ENCODE results near the gene CLEC20A.
A peak's percentile ranks its signal among the peaks of the same experiment; 100 is the strongest.

CLEC20A gene

DNA sequence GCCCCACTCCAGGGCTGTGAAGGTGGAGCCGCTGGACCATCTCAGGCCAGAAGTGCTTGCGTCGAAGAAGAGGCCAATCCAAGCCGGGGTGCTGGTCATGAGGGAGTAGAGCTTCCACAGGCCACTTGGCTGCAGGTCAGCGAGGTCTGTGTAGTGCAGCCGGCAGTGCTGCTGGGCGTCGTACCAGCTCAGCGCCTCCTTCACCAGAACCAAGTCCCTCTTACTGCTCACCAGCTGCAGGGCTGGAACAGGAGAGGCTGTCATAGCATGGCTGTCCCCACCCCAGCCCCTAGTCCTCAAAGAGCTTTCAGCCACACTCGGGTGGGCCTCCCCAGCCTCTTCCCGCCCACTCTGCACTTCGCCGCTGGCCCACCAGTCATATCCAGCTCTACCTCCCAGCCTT lies 2.2 kb downstream of the CLEC20A start:
- H3K9ac ChIP-seq (ENCODE audit: low read length): no peak overlapping the region
- no peaks in the 10 kb centered on the region for H3K36me3 ChIP-seq (ENCODE audit: control insufficient read depth, insufficient read depth, low read length)
- no peak overlapping the region for H3K4me3 ChIP-seq (ENCODE audit: low read length)
- peaks cover 6% of the 10 kb centered on the region for H3K4me1 ChIP-seq (ENCODE audit: control insufficient read depth, insufficient read depth, low read length)
- H3K27me3 ChIP-seq (ENCODE audit: control insufficient read depth, insufficient read depth, low read length): no peaks in the 10 kb centered on the region
- H3K9me3 ChIP-seq (ENCODE audit: control insufficient read depth, low read length): no peaks in the 10 kb centered on the region

DNA sequence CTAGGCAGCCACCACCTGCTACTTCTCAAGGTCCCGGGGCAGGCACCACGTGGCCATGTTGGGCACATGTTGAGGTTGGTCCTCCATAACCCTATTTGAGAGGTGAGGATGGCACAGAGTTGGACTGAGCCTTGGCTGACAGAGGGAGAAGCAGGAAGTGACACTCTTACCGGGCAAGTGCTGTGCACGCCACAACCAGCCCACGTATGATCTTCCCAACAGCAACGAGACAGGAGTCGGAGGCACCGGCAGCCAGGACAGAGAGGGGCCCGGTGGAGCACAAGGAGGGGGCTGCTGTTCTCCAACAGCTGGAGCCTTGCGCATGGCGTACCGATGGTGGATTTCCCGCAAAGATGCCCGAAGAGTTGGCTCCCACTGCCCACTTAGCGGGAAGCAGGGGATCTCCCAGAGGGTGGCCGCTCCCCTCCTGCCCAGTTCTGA lies 3.4 kb downstream of the CLEC20A start:
- H3K4me1 ChIP-seq (ENCODE audit: control insufficient read depth, insufficient read depth, low read length): no peaks in the 10 kb centered on the region
- no peak overlapping the region for H3K4me3 ChIP-seq (ENCODE audit: low read length)
- no peaks in the 10 kb centered on the region for H3K9me3 ChIP-seq (ENCODE audit: control insufficient read depth, low read length)
- no peaks in the 10 kb centered on the region for H3K36me3 ChIP-seq (ENCODE audit: control insufficient read depth, insufficient read depth, low read length)
- H3K9ac ChIP-seq (ENCODE audit: low read length): no peak overlapping the region
- H3K27me3 ChIP-seq (ENCODE audit: control insufficient read depth, insufficient read depth, low read length): no peaks in the 10 kb centered on the region

DNA sequence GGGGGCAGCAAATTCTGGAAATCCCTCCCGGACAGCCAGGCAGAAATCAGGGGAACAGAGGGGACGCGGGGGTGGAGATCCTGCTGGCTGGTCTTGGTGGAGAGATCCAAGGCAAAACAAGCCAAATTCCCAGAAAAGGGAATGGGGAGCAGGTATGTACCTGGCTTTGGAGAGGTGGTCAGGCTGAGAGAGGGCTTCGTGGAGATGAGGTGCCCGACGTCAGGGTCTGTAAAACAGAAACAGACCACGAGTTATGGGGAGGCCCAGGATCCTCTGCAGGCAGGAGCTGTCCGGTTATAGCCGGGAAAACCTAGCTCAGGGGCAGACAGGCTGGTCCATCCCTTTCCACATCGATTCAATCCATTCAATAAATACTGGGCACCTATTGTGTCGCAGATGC lies 4.4 kb downstream of the CLEC20A start:
- no peak overlapping the region for H3K9ac ChIP-seq (ENCODE audit: low read length)
- no peaks in the 10 kb centered on the region for H3K9me3 ChIP-seq (ENCODE audit: control insufficient read depth, low read length)
- no peaks in the 10 kb centered on the region for H3K36me3 ChIP-seq (ENCODE audit: control insufficient read depth, insufficient read depth, low read length)
- H3K4me1 ChIP-seq (ENCODE audit: control insufficient read depth, insufficient read depth, low read length): peaks cover 3% of the 10 kb centered on the region
- H3K4me3 ChIP-seq (ENCODE audit: low read length): no peak overlapping the region
- peaks cover 2% of the 10 kb centered on the region for H3K27me3 ChIP-seq (ENCODE audit: control insufficient read depth, insufficient read depth, low read length)

DNA sequence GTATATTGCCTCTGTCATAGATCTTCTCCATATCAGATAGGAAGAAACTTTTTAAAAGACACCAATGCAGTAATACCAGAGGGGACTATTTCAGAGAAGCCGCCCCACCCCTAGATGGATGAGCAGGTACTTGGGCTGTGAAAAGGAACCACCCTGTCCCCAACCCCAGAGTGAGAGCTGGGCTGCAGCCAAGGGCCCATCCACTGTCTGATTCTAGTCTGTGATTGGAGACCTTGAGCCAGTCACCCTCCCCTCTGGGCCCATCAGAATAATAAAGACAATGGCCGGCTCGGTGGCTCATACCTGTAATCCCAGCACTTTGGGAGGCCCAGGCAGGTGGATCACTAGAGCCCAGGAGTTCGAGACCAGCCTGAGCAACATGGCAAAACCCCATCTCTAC lies 5.0 kb downstream of the CLEC20A start:
- no peaks in the 10 kb centered on the region for H3K9me3 ChIP-seq (ENCODE audit: control insufficient read depth, low read length)

DNA sequence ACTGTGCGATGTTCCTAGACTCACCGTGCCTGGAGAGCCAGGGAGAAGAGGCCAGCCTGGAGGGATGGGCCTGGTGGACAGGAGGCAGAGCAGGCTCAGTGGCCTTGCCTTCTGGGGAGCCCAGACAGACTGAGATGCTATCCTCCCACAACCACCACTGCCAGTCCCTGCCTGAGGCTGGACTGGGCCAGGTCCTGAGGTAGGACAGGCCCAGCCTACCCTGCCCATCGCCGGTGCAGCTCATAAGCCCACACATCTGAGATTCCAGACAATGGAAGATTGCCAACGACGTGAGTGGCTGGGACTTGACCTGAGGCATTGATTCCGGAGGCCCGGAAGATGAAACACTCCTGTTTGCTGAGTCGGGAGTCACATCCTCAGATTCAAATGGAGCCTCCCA lies 5.8 kb downstream of the CLEC20A start:
- Histone ChIP-seq H3K36me3 (ENCODE audit: control insufficient read depth, insufficient read depth, low read length) (no peaks in the 10 kb centered on the region), H3K4me3 (ENCODE audit: low read length) (no peak overlapping the region), H3K9ac (ENCODE audit: low read length) (no peak overlapping the region), H3K9me3 (ENCODE audit: control insufficient read depth, low read length) (no peaks in the 10 kb centered on the region), H3K27me3 (ENCODE audit: control insufficient read depth, insufficient read depth, low read length) (peaks cover 11% of the 10 kb centered on the region), H3K4me1 (ENCODE audit: control insufficient read depth, insufficient read depth, low read length) (peaks cover 14% of the 10 kb centered on the region)

More for the DNA sequence above, 5.0 kb downstream of the CLEC20A start:
- peaks cover 8% of the 10 kb centered on the region for H3K27me3 ChIP-seq (ENCODE audit: control insufficient read depth, insufficient read depth, low read length)
- no peak overlapping the region for H3K4me3 ChIP-seq (ENCODE audit: low read length)
- no peak overlapping the region for H3K9ac ChIP-seq (ENCODE audit: low read length)
- H3K36me3 ChIP-seq (ENCODE audit: control insufficient read depth, insufficient read depth, low read length): no peaks in the 10 kb centered on the region
- H3K4me1 ChIP-seq (ENCODE audit: control insufficient read depth, insufficient read depth, low read length): peaks cover 9% of the 10 kb centered on the region

DNA sequence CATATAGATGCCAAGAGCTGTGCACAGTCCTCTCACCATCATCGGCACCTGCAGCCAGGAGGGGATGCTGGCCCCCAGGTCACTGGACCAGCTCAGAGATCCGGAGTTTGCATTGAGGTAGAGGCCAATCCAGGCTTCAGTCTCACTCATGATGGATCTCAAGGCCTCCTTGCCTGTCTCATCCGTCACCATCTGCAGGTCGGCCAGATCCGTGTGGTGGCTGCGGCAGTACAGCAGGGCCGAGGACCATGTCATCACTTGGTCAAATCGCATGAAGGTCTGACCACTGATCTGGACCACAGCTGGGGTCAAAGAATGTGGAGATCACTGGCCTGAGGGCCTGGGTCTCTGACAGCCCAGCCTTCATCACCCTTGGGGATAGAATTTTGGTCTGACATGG lies 6.6 kb downstream of the CLEC20A start:
- Histone ChIP-seq H3K9ac (ENCODE audit: low read length) (no peak overlapping the region), H3K27me3 (ENCODE audit: control insufficient read depth, insufficient read depth, low read length) (peaks cover 11% of the 10 kb centered on the region), H3K9me3 (ENCODE audit: control insufficient read depth, low read length) (no peaks in the 10 kb centered on the region), H3K4me1 (ENCODE audit: control insufficient read depth, insufficient read depth, low read length) (peaks cover 14% of the 10 kb centered on the region), H3K4me3 (ENCODE audit: low read length) (no peak overlapping the region), H3K36me3 (ENCODE audit: control insufficient read depth, insufficient read depth, low read length) (no peaks in the 10 kb centered on the region)

DNA sequence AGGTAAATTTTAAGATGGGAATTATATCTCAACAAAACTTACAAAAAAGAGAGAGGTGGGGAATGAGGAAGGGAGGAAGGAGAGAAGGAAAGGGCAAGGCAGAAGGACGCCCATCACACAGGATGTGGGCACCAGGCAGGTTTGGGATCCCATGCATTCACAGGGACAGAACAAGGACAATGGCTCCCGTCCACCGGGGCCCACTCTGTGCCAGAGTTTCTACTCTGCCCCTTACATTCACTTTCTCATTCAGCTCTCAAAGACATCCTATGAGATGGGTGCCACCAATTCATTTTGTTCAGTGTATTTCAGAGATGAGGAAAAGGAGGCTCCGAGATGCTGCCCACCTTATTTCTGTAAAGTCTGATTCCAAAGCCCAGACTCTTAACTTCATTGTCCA lies 7.4 kb downstream of the CLEC20A start:
- Histone ChIP-seq H3K9me3 (ENCODE audit: control insufficient read depth, low read length) (no peaks in the 10 kb centered on the region), H3K27me3 (ENCODE audit: control insufficient read depth, insufficient read depth, low read length) (peaks cover 11% of the 10 kb centered on the region), H3K9ac (ENCODE audit: low read length) (no peak overlapping the region), H3K36me3 (ENCODE audit: control insufficient read depth, insufficient read depth, low read length) (no peaks in the 10 kb centered on the region), H3K4me1 (ENCODE audit: control insufficient read depth, insufficient read depth, low read length) (peaks cover 14% of the 10 kb centered on the region), H3K4me3 (ENCODE audit: low read length) (no peak overlapping the region)

DNA sequence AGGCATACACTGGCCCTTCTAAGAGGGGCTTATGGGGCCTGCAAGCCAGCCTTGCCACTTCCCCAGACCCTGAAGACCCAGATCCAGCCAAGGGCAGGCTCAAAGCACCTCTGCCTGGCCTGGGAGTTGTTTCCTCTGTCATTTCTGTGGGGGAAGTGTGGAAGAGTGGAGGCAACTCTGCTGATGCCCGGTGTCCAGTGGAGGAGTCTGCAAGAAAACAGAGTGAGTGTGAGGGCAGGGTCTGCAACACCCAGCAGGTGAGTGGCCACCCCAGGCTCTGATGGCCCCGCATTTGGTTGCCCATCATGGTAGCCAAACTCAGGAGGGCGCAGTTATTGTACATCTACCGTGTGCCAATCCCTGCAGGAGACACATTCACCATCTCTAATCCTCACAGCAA lies 8.4 kb downstream of the CLEC20A start:
- Histone ChIP-seq H3K4me3 (ENCODE audit: low read length) (no peak overlapping the region), H3K4me1 (ENCODE audit: control insufficient read depth, insufficient read depth, low read length) (peaks cover 14% of the 10 kb centered on the region), H3K9me3 (ENCODE audit: control insufficient read depth, low read length) (no peaks in the 10 kb centered on the region), H3K36me3 (ENCODE audit: control insufficient read depth, insufficient read depth, low read length) (no peaks in the 10 kb centered on the region), H3K9ac (ENCODE audit: low read length) (no peak overlapping the region), H3K27me3 (ENCODE audit: control insufficient read depth, insufficient read depth, low read length) (peaks cover 11% of the 10 kb centered on the region)

DNA sequence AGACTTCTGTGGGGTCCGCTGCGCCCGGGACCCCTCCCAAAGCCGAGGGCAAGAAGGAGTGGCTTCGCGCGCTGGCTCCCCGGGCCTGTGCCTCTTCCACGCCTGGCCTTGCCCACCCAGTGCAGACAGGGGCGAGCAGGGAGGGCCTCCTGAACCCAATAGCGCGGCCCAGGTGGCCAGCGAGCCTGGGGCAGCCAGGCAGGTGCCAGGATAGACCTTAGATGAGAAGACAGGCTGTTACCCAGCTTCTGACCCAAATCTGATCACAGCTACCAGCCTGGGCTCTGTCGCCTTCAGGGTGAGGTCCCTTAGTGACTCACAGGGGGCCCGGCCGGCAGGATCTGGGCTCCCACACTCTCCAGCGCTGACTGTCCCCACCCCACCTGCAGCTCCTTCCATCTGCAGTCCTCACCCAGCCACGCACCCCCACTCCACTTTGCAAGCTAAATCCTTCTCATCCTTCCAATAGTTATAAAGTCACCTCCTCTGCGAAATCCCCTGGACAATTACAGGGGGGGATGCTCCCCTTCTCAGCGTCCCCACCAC lies 9.6 kb downstream of the CLEC20A start:
- no peaks in the 10 kb centered on the region for H3K9me3 ChIP-seq (ENCODE audit: control insufficient read depth, low read length)
- H3K4me3 ChIP-seq (ENCODE audit: low read length): no peak overlapping the region
- peaks cover 14% of the 10 kb centered on the region for H3K4me1 ChIP-seq (ENCODE audit: control insufficient read depth, insufficient read depth, low read length)
- H3K27me3 ChIP-seq (ENCODE audit: control insufficient read depth, insufficient read depth, low read length): peaks cover 11% of the 10 kb centered on the region
- peak overlapping the region; percentile 58 for H3K9ac ChIP-seq (ENCODE audit: low read length)
- H3K36me3 ChIP-seq (ENCODE audit: control insufficient read depth, insufficient read depth, low read length): no peaks in the 10 kb centered on the region

DNA sequence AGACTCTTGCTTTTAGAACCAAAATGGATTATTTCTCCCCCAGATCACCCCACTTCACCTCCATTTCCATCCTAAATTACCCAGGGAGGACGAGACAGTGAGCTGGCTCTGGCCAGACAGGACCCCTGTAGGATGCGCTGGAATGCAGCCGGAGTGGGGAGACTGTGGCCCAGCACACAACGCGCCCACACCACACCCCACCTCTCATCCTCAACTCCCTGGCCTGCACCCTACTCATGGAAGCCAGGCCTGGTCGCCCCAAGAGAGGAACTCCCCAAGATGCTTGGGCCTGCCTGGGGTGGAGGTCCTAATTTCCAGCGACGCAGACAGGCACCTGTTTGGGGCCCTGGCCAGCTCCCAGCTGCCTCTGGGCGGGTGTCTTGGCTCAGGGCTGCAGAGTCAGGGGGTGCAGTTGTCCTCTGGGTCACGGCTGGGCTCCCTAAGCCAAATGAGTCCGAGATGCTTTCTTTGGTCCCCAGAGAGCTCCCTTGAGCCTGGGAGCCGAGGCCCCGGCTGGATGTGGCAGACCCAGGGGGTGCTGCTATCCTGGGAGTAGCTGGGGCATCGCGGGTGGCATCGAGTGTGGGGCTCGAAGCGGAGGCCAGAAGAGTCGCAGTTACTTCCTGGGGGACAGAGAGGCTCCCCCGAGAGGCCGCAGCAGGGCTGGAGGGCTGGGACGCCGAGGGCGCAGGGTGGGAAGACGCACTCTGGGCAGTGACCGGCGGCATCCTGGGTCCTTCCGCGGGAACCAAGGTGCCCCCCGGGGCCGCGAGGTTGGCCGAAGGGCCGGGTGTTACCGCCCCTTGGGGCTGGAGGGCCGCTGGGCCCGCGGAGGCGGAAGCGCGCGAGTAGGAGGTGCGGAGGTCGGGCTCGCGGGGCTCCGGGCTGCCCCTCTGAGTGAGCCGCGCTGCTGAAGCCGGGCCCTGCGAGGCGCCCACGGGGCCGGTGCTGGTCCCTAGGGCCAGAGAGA lies 10.4 kb downstream of the CLEC20A start:
- Histone ChIP-seq H3K36me3 (ENCODE audit: control insufficient read depth, insufficient read depth, low read length) (no peaks in the 10 kb centered on the region), H3K9ac (ENCODE audit: low read length) (peak overlapping the region; percentile 58), H3K4me1 (ENCODE audit: control insufficient read depth, insufficient read depth, low read length) (peaks cover 14% of the 10 kb centered on the region), H3K27me3 (ENCODE audit: control insufficient read depth, insufficient read depth, low read length) (peaks cover 11% of the 10 kb centered on the region), H3K4me3 (ENCODE audit: low read length) (no peak overlapping the region), H3K9me3 (ENCODE audit: control insufficient read depth, low read length) (no peaks in the 10 kb centered on the region)

DNA sequence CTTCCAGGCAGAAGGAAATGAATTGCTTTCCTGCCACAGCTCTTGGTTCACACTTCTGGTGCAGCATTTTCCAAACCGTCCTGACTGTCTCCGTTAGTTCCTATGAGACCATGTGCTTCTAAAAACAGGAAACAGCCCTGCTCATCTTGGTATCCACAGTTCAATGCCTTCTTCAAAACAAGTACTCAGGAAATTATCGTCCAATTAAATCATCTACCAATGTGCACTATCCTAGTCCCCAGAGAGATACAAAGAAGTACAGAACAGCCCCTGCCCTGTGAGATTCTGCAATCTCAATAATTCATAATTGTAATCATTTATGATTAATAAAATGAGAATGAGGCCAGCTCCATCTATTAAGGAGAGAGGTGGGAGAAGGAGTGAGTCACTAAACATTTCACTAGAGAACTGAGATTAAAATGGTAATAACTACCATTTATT lies 11.2 kb downstream of the CLEC20A start:
- no peaks in the 10 kb centered on the region for H3K36me3 ChIP-seq (ENCODE audit: control insufficient read depth, insufficient read depth, low read length)
- H3K27me3 ChIP-seq (ENCODE audit: control insufficient read depth, insufficient read depth, low read length): peaks cover 11% of the 10 kb centered on the region
- H3K4me1 ChIP-seq (ENCODE audit: control insufficient read depth, insufficient read depth, low read length): peaks cover 14% of the 10 kb centered on the region
- no peak overlapping the region for H3K4me3 ChIP-seq (ENCODE audit: low read length)
- H3K9ac ChIP-seq (ENCODE audit: low read length): no peak overlapping the region
- H3K9me3 ChIP-seq (ENCODE audit: control insufficient read depth, low read length): no peaks in the 10 kb centered on the region

DNA sequence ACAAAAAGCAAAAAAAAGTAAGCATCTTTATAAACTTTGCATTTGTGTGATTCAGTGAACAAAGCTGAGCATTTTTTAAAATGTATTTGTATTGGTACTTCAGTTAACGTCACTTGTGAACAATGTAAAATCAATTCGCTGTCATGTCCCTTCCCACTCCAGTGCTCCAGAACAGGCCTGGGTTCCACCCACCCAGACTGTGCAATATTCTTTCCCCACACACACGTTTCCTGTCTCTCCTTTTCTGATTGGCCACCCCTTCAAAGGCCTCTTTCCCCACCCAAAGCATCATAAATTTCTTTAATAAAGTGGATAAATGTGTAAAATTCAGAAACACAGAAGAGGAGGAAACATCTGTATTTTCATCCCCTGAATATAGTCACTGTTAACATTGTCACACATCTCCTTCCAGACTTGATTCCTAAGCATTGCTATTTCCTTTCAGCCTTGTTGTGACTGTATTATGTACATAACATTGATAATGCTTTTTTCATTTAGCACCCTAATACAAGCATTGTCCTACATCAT lies 12.0 kb downstream of the CLEC20A start:
- Histone ChIP-seq H3K4me3 (ENCODE audit: low read length) (no peak overlapping the region), H3K36me3 (ENCODE audit: control insufficient read depth, insufficient read depth, low read length) (no peaks in the 10 kb centered on the region), H3K4me1 (ENCODE audit: control insufficient read depth, insufficient read depth, low read length) (peaks cover 14% of the 10 kb centered on the region), H3K27me3 (ENCODE audit: control insufficient read depth, insufficient read depth, low read length) (peaks cover 11% of the 10 kb centered on the region), H3K9me3 (ENCODE audit: control insufficient read depth, low read length) (no peaks in the 10 kb centered on the region), H3K9ac (ENCODE audit: low read length) (no peak overlapping the region)
